ENCODE data around the gene ACBD4.
A peak's percentile ranks its signal among the peaks of the same experiment; 100 is the strongest.

Gene ACBD4

GRCh38 chr17:45138911-45139532, 3.5 kb downstream of the ACBD4 start:
- no peak for DNase-seq

GRCh38 chr17:45139533-45139920, 4.0 kb downstream of the ACBD4 start:
- DNase-seq: no peak

- no peak for DNase-seq
Observed at GRCh38 chr17:45143094-45143670, 7.7 kb downstream of the ACBD4 start.

GRCh38 chr17:45143767-45144198, 8.3 kb downstream of the ACBD4 start:
- no peak for DNase-seq

- no peak for DNase-seq
Observed at GRCh38 chr17:45144199-45145034, 8.9 kb downstream of the ACBD4 start.

GRCh38 chr17:45145035-45145389, 9.5 kb downstream of the ACBD4 start:
- DNase-seq: no peak

- DNase-seq: no peak
Observed at GRCh38 chr17:45146166-45146565, 10.7 kb downstream of the ACBD4 start.

- DNase-seq: no peak
Observed at GRCh38 chr17:45146592-45146889, 11.1 kb downstream of the ACBD4 start.

GRCh38 chr17:45146890-45147580, 11.5 kb downstream of the ACBD4 start:
- peak; percentile 80 for DNase-seq

GRCh38 chr17:45147581-45148182, 12.2 kb downstream of the ACBD4 start:
- peak; percentile 93 for DNase-seq

GRCh38 chr17:45148183-45149036, 12.9 kb downstream of the ACBD4 start, which contains the start of gene HEXIM1:
Gene HEXIM1, plus strand, starts transcription at chr17:45148475. Its CDS starts 716 bp downstream, at chr17:45149191.
- DNase-seq: peak; percentile 99

- DNase-seq: peak; percentile 71
Observed at GRCh38 chr17:45149037-45149668, 13.7 kb downstream of the ACBD4 start.

GRCh38 chr17:45149669-45150664, 14.5 kb downstream of the ACBD4 start:
- peak; percentile 49 for DNase-seq

GRCh38 chr17:45150911-45151809, 15.7 kb downstream of the ACBD4 start:
- peak; percentile 36 for DNase-seq

- DNase-seq: no peak
Observed at GRCh38 chr17:45155029-45155428, 19.5 kb downstream of the ACBD4 start.

- DNase-seq: no peak
Observed at GRCh38 chr17:45155483-45155882, 20.0 kb downstream of the ACBD4 start.

- DNase-seq: peak; percentile 49
Observed at GRCh38 chr17:45156242-45156641, 20.8 kb downstream of the ACBD4 start.

- DNase-seq: peak; percentile 28
Observed at GRCh38 chr17:45160447-45161287, 25.2 kb downstream of the ACBD4 start.

Data from MV-4-11 (cell line).